SK-N-SH (cell line): Measurements from ENCODE around the gene ARHGEF28. TPM values are rescaled to one million over a fixed set of nuclear protein-coding genes. Genes with fewer than 3 reads are reported as not detected.

Experiments used
- CTCF ChIA-PET: fragments of 300-600, 350-600 bp; formaldehyde crosslinking; extraction: SDS; loops from one replicate; lab custom pipeline; 2021; lab: Yijun Ruan, JAX
- POLR2A ChIA-PET: fragments of 350-600 bp; sonication (Branson Sonifier 250); formaldehyde crosslinking; extraction: SDS; loops from one replicate; lab custom pipeline; 2020; ENCODE audit warnings: antibody characterized with exemption, inconsistent platforms; lab: Yijun Ruan, JAX
- DNase-seq: peaks from one replicate; pipeline ENCODE4 v3.0.0; 2012
- H2AFZ ChIP-seq: fragments of 200-600 bp; sonication (generic); 2 replicates; pipeline ENCODE4 v1.8.1; 2016; ENCODE audit warnings: antibody characterized with exemption, mild to moderate bottlenecking, low read depth
- H3F3A ChIP-seq: fragments of 200-600 bp; sonication (generic); replicated peaks from 2 replicates; pipeline ENCODE3; 2016; ENCODE audit warnings: antibody characterized with exemption, mild to moderate bottlenecking; ENCODE audit not compliant: insufficient read depth
- H3K27ac ChIP-seq, 2 experiments: fragments of 200-500 bp in 1 of 2; fragments of 200-600 bp in 1 of 2; sonication (Bioruptor generic) in 1 of 2; sonication (generic), shearing (Covaris generic) in 1 of 2; 2 replicates each; pipeline versions ENCODE4 v1.5.1 to v1.6.1; 2014 to 2016; ENCODE audit warnings: low read depth in 2 of 2, inconsistent platforms in 1 of 2, low read length in 1 of 2, mild to moderate bottlenecking in 1 of 2, mixed read lengths in 1 of 2
- H3K27me3 ChIP-seq: fragments of 200-600 bp; sonication (generic), shearing (Covaris generic); 2 replicates; pipeline ENCODE4 v1.6.1; 2016; ENCODE audit warnings: mixed run types; ENCODE audit not compliant: insufficient read depth
- H3K36me3 ChIP-seq, 2 experiments: fragments of 200-500 bp in 1 of 2; fragments of 200-600 bp in 1 of 2; sonication (Bioruptor generic) in 1 of 2; sonication (generic) in 1 of 2; replicated peaks in 1 of 2; 2 replicates each; pipeline versions ENCODE3 to v1.5.1; 2014 to 2016; ENCODE audit warnings: low read length in 1 of 2, mild to moderate bottlenecking in 1 of 2; ENCODE audit not compliant: insufficient read depth in 2 of 2, control insufficient read depth in 1 of 2
- H3K4me1 ChIP-seq, 2 experiments: fragments of 200-500 bp in 1 of 2; fragments of 200-600 bp in 1 of 2; sonication (Bioruptor generic) in 1 of 2; sonication (generic), shearing (Covaris generic) in 1 of 2; 2 replicates each; pipeline versions ENCODE4 v1.5.1 to v1.6.1; 2014 to 2016; ENCODE audit warnings: low read depth in 1 of 2, low read length in 1 of 2, mixed run types in 1 of 2; ENCODE audit not compliant: insufficient read depth in 2 of 2, control insufficient read depth in 1 of 2
- H3K4me2 ChIP-seq: fragments of 200-600 bp; sonication (generic), shearing (Covaris generic); 2 replicates; pipeline ENCODE4 v1.6.1; 2017; ENCODE audit warnings: mixed run types
- H3K4me3 ChIP-seq, 2 experiments: fragments of 200-500 bp in 1 of 2; fragments of 200-600 bp in 1 of 2; sonication (Bioruptor generic) in 1 of 2; sonication (generic), shearing (Covaris generic) in 1 of 2; 2 replicates each; pipeline versions ENCODE4 v1.5.1 to v1.8.1; 2014 to 2016; ENCODE audit warnings: low read depth in 2 of 2, inconsistent platforms in 1 of 2, low read length in 1 of 2, mild to moderate bottlenecking in 1 of 2, mixed read lengths in 1 of 2, moderate library complexity in 1 of 2
- H3K79me2 ChIP-seq: fragments of 200-600 bp; sonication (generic); 2 replicates; pipeline ENCODE4 v1.8.1; 2017; ENCODE audit warnings: mild to moderate bottlenecking; ENCODE audit not compliant: insufficient read depth
- H3K9ac ChIP-seq: fragments of 200-600 bp; sonication (generic); 2 replicates; pipeline ENCODE4 v1.6.1; 2017; ENCODE audit warnings: mixed run types
- H3K9me2 ChIP-seq: fragments of 200-600 bp; sonication (generic); 2 replicates; pipeline ENCODE4 v1.6.1; 2017; ENCODE audit warnings: mixed run types
- H3K9me3 ChIP-seq: fragments of 200-600 bp; sonication (generic); 2 replicates; pipeline ENCODE4 v1.6.1; 2017; ENCODE audit warnings: mixed run types, mild to moderate bottlenecking, moderate library complexity
- H4K20me1 ChIP-seq: fragments of 200-600 bp; sonication (generic); 2 replicates; pipeline ENCODE4 v1.6.1; 2017; ENCODE audit warnings: mild to moderate bottlenecking, mixed run types; ENCODE audit not compliant: insufficient read depth
- CHD2 ChIP-seq: fragments of 150-350 bp; IDR thresholded peaks from 2 replicates; pipeline ENCODE4 v1.6.1; 2018; ENCODE audit warnings: low read length; ENCODE audit not compliant: partially characterized antibody
- CTCF ChIP-seq: fragments of 200-600 bp; sonication (generic); IDR thresholded peaks from 2 replicates; pipeline ENCODE4 v1.6.1; 2017; ENCODE audit warnings: antibody characterized with exemption, mild to moderate bottlenecking, moderate library complexity
- GATA2 ChIP-seq: sonication (generic); formaldehyde crosslinking; IDR thresholded peaks from 2 replicates; pipeline ENCODE4 v1.5.0; 2020; ENCODE audit warnings: mild to moderate bottlenecking, missing genetic modification reagents
- MAX ChIP-seq: IDR thresholded peaks from 2 replicates; pipeline ENCODE4 v1.4.0; 2012; ENCODE audit warnings: low read depth
- MXI1 ChIP-seq: IDR thresholded peaks from 2 replicates; pipeline ENCODE4 v1.6.1; 2012; ENCODE audit warnings: mild to moderate bottlenecking, low read depth, low read length, improper control_type of control experiment
- NFIC ChIP-seq: IDR thresholded peaks from 2 replicates; pipeline ENCODE4 v1.4.0; 2012; ENCODE audit warnings: borderline replicate concordance
- NRF1 ChIP-seq: IDR thresholded peaks from 2 replicates; pipeline ENCODE4 v1.6.1; 2012; ENCODE audit warnings: low read depth, mild to moderate bottlenecking, low read length
- RCOR1 ChIP-seq: fragments of 150-350 bp; IDR thresholded peaks from 2 replicates; pipeline ENCODE4 v1.6.1; 2017; ENCODE audit warnings: antibody characterized with exemption, low read length
- RXRA ChIP-seq: IDR thresholded peaks from 2 replicates; pipeline ENCODE4 v1.4.0; 2012; ENCODE audit warnings: low read depth, mild to moderate bottlenecking, borderline replicate concordance
- TAF1 ChIP-seq: IDR thresholded peaks from 2 replicates; pipeline ENCODE4 v1.6.1; 2012; ENCODE audit warnings: low read depth, mild to moderate bottlenecking, low read length, moderate library complexity, borderline replicate concordance
- TEAD4 ChIP-seq: IDR thresholded peaks from 2 replicates; pipeline ENCODE4 v1.4.0; 2012; ENCODE audit warnings: mild to moderate bottlenecking, borderline replicate concordance; ENCODE audit not compliant: insufficient read depth
- YY1 ChIP-seq: IDR thresholded peaks from 2 replicates; pipeline ENCODE4 v1.4.0; 2012; ENCODE audit warnings: low read depth, mild to moderate bottlenecking
- WGBS: methylation state at CpG from one replicate; pipeline ENCODE4 v1.1.6; 2017; ENCODE audit warnings: low lambda C conversion rate; 5-methylcytosine and 5-hydroxymethylcytosine counted together
- polyA plus RNA-seq, 3 experiments: library from polyadenylated mRNA; depleted of rRNA; stranded (reverse); fragments of >200 nt; gene quantifications; 2 replicates each; pipeline ENCODE4 v1.2.3, GENCODE V29; 2012

ARHGEF28 gene
- polyA plus RNA-seq, 1 of the 3 experiments (the other 2 are of a cell fraction), result 4.2 TPM

- Histone ChIP-seq H3K4me2 (no peak overlapping the region), H3K9me2 (no peaks in the 10 kb centered on the region), H2AFZ (no peak overlapping the region), H3K27ac (no peak overlapping the region), H3K4me3 (no peak overlapping the region), H3K4me1 (peaks cover 0 to 11% of the 10 kb centered on the region in 2 experiments; a peak in 2 of 4 replicates), H3K9me3 (no peaks in the 10 kb centered on the region), H3F3A (peaks cover 3% of the 10 kb centered on the region), H3K27me3 (no peaks in the 10 kb centered on the region), H4K20me1 (no peaks in the 10 kb centered on the region), H3K9ac (no peak overlapping the region), H3K36me3 (no peaks in the 10 kb centered on the region), H3K79me2 (peaks cover 20% of the 10 kb centered on the region)
- CTCF ChIA-PET, result no interaction called here
- DNase-seq, result no peak
- POLR2A ChIA-PET, result no interaction called here
- TF ChIP-seq TEAD4, result no peak
- whole genome bisulfite sequencing, result 95% methylated on average over 3 of the region's 3 CpGs
Measured at GRCh38 chr5:73670731-73671130, 44.7 kb downstream of the ARHGEF28 start.

- Histone ChIP-seq H3K9me2 (no peaks in the 10 kb centered on the region), H2AFZ (no peak overlapping the region), H3K79me2 (peaks cover 20% of the 10 kb centered on the region), H3K36me3 (no peaks in the 10 kb centered on the region)
- CTCF ChIA-PET, result interaction anchor here (1.4 kb wide), 2 partner anchors 34 to 81 kb away, joined by 3 to 5 read pairs; no protein-coding TSS in a partner anchor
- no peak for TF ChIP-seq RCOR1
- TF ChIP-seq GATA2, result no peak
- TF ChIP-seq MAX, result no peak
- TF ChIP-seq RXRA, result no peak
- TF ChIP-seq NRF1, result no peak
- no peak for TF ChIP-seq NFIC
- TF ChIP-seq CHD2, result no peak
- TF ChIP-seq YY1, result no peak
- no peak for TF ChIP-seq CTCF
- TF ChIP-seq TAF1, result no peak
- TF ChIP-seq MXI1, result no peak
- TF ChIP-seq TEAD4, result no peak
- TF ChIP-seq, all 33 proteins: peak for 0
- H3K27ac ChIP-seq, result no peak overlapping the region
- peaks cover 0 to 11% of the 10 kb centered on the region in 2 experiments; a peak in 2 of 4 replicates for H3K4me1 ChIP-seq
- no peaks in the 10 kb centered on the region for H4K20me1 ChIP-seq
- H3K9ac ChIP-seq, result no peak overlapping the region
- peaks cover 3% of the 10 kb centered on the region for H3F3A ChIP-seq
- H3K27me3 ChIP-seq, result no peaks in the 10 kb centered on the region
- POLR2A ChIA-PET, result no interaction called here
- 81% methylated on average over 2 of the region's 2 CpGs for WGBS
- DNase-seq, result no peak
- no peak overlapping the region for H3K4me3 ChIP-seq
- H3K9me3 ChIP-seq, result no peaks in the 10 kb centered on the region
- H3K4me2 ChIP-seq, result no peak overlapping the region
Measured at GRCh38 chr5:73672132-73672531, 46.1 kb downstream of the ARHGEF28 start.
